B cell (primary cell): ENCODE results near the gene USP37. TPM values are rescaled to one million over a fixed set of nuclear protein-coding genes. Genes with fewer than 3 reads are reported as not detected.

ENCODE experiments used
- ATAC-seq: fragments of 200-7000 bp; cut with Tn5 transposase; one replicate; pipeline ENCODE4 v1.10.0; 2021; ENCODE audit warnings: low read depth, mild to moderate bottlenecking, moderate number of reproducible peaks, moderate library complexity
- CTCF ChIA-PET: fragments of 350-600 bp; sonication (Branson Sonifier 250); formaldehyde crosslinking; loops from one replicate; lab custom pipeline; 2021; ENCODE audit warnings: antibody characterized with exemption, inconsistent platforms; lab: Charles Lee
- POLR2A ChIA-PET: fragments of 350-600 bp; sonication (Branson Sonifier 250); formaldehyde crosslinking; loops from one replicate; lab custom pipeline; 2021; ENCODE audit warnings: antibody characterized with exemption; lab: Charles Lee
- DNase-seq: peaks from one replicate; pipeline ENCODE4 v3.0.0; 2013
- H2AFZ ChIP-seq: 2 replicates; pipeline ENCODE4 v1.6.1; 2012; ENCODE audit warnings: mild to moderate bottlenecking, low read depth, low read length; ENCODE audit not compliant: insufficient read depth, poor library complexity, severe bottlenecking
- H3K27ac ChIP-seq, 2 donors: 1 replicate in 1 of 2; 2 replicates in 1 of 2; pipeline ENCODE4 v1.5.1; 2012 to 2013; ENCODE audit warnings: low read length in 2 of 2, mild to moderate bottlenecking in 2 of 2, moderate library complexity in 1 of 2
- H3K27me3 ChIP-seq, 4 experiments: fragments of 200-600 bp in 1 of 4; sonication (generic) in 1 of 4; replicated peaks in 1 of 4; 1 replicate in 2 of 4; 2 replicates in 2 of 4; pipeline versions ENCODE4 v1.6.1 to v1.7.0; 2013 to 2016; ENCODE audit warnings: low read length in 3 of 4, mild to moderate bottlenecking in 2 of 4, mixed read lengths in 1 of 4, moderate library complexity in 1 of 4; ENCODE audit not compliant: insufficient read depth in 4 of 4, control insufficient read depth in 3 of 4; ENCODE audit errors: control extremely low read depth in 1 of 4
- H3K36me3 ChIP-seq, 2 experiments: replicated peaks in 1 of 2; 1 replicate in 1 of 2; 2 replicates in 1 of 2; pipeline versions ENCODE4 v1.6.1 to v1.7.1; 2013; ENCODE audit warnings: low read length in 1 of 2; ENCODE audit not compliant: insufficient read depth in 2 of 2, control insufficient read depth in 1 of 2; ENCODE audit errors: control extremely low read depth in 1 of 2, extremely low read depth in 1 of 2
- H3K4me1 ChIP-seq, 2 donors: fragments of 200-600 bp in 1 of 2; sonication (generic) in 1 of 2; 1 replicate in 1 of 2; 2 replicates in 1 of 2; pipeline versions ENCODE4 v1.5.1 to v1.6.1; 2013 to 2017; ENCODE audit warnings: low read length in 2 of 2; ENCODE audit not compliant: control insufficient read depth in 2 of 2, insufficient read depth in 2 of 2
- H3K4me2 ChIP-seq: replicated peaks from 2 replicates; pipeline ENCODE3; 2012; ENCODE audit warnings: mild to moderate bottlenecking, low read depth, low read length; ENCODE audit not compliant: poor library complexity, severe bottlenecking
- H3K4me3 ChIP-seq, 5 experiments: fragments of 200-600 bp in 1 of 5; sonication (generic) in 1 of 5; 1 replicate in 3 of 5; 2 replicates in 2 of 5; pipeline versions ENCODE4 v1.5.1 to v1.7.0; 2011 to 2016; ENCODE audit warnings: low read length in 4 of 5, mild to moderate bottlenecking in 4 of 5, low read depth in 2 of 5, control low read depth in 1 of 5, moderate library complexity in 1 of 5; ENCODE audit not compliant: insufficient read depth in 1 of 5; ENCODE audit errors: control extremely low read depth in 1 of 5, extremely low read depth in 1 of 5
- H3K79me2 ChIP-seq: fragments of 200-600 bp; sonication (generic); one replicate; pipeline ENCODE4 v1.6.0; 2016; ENCODE audit warnings: low read length; ENCODE audit not compliant: control insufficient read depth, insufficient read depth
- H3K9ac ChIP-seq: fragments of 200-600 bp; sonication (generic); 2 replicates; pipeline ENCODE4 v1.6.1; 2017; ENCODE audit warnings: mild to moderate bottlenecking, low read length, moderate library complexity
- H3K9me3 ChIP-seq, 3 donors: one replicate each; pipeline versions ENCODE4 v1.6.1 to v1.7.1; 2013; ENCODE audit warnings: low read length in 2 of 3; ENCODE audit not compliant: control insufficient read depth in 2 of 3, insufficient read depth in 1 of 3; ENCODE audit errors: control extremely low read depth in 1 of 3
- H4K20me1 ChIP-seq: 2 replicates; pipeline ENCODE4 v1.6.0; 2012; ENCODE audit warnings: mild to moderate bottlenecking, low read length; ENCODE audit not compliant: insufficient read depth, control insufficient read depth, poor library complexity, severe bottlenecking
- H3K27ac Mint-ChIP-seq: one replicate; pipeline ENCODE4 v1.8.0; 2021; ENCODE audit warnings: mixed read lengths
- H3K27me3 Mint-ChIP-seq: one replicate; pipeline ENCODE4 v1.8.0; 2021; ENCODE audit warnings: mixed read lengths
- H3K4me1 Mint-ChIP-seq: one replicate; pipeline ENCODE4 v1.8.0; 2021; ENCODE audit warnings: mixed read lengths
- H3K4me3 Mint-ChIP-seq: one replicate; pipeline ENCODE4 v1.8.0; 2021; ENCODE audit warnings: mixed read lengths
- H3K9me3 Mint-ChIP-seq: one replicate; pipeline ENCODE4 v1.8.0; 2022; ENCODE audit warnings: mixed read lengths; ENCODE audit not compliant: insufficient read depth
- EZH2 ChIP-seq: IDR thresholded peaks from 2 replicates; pipeline ENCODE4 v1.6.1; 2012; ENCODE audit warnings: borderline replicate concordance, low read depth, mild to moderate bottlenecking, moderate library complexity, low read length; ENCODE audit not compliant: insufficient read depth, poor library complexity, severe bottlenecking
- WGBS: methylation state at CpG from one replicate; pipeline ENCODE4 v1.1.5; 2013; ENCODE audit warnings: missing lambda C conversion rate; ENCODE audit not compliant: insufficient coverage; 5-methylcytosine and 5-hydroxymethylcytosine counted together
- intact Hi-C: fragments of 100-400 bp; cut with micrococcal nuclease; formaldehyde crosslinking; loops from one replicate; pipeline ENCODE4 v1.10.0; 2022
- polyA plus RNA-seq: library from polyadenylated mRNA; depleted of rRNA; stranded (reverse); fragments of >200 nt; gene quantifications from 2 replicates; pipeline ENCODE4 v1.2.3, GENCODE V29; 2012
- total RNA-seq, 2 donors: library from RNA; stranded (reverse); fragments of 120-200 nt in 1 of 2; gene quantifications; 1 replicate in 1 of 2; 2 replicates in 1 of 2; pipeline versions ENCODE4 v1.2.3 to v1.2.4, GENCODE V29; 2013 to 2022
- TF ChIP-seq, protein P1 (sequence below): fragments of 200-600 bp; IDR thresholded peaks from one replicate; pipeline ENCODE4 v1.8.0; 2022; ENCODE audit warnings: antibody characterized with exemption, mild to moderate bottlenecking

Gene USP37
- total and polyA plus RNA-seq, 2 donors (not counting 1 experiment from before 2014, with no cell fraction given): 3.1 to 29.0 TPM

- Histone ChIP-seq H2AFZ (no peak overlapping the region), H3K4me3 (no peak overlapping the region), H3K36me3 (no peaks in the 10 kb centered on the region), H3K27ac (no peak overlapping the region), H3K4me2 (no peak overlapping the region), H3K9ac (no peak overlapping the region), H3K9me3 (no peaks in the 10 kb centered on the region), H3K4me1 (no peaks in the 10 kb centered on the region), H3K79me2 (no peaks in the 10 kb centered on the region), H3K27me3 (peaks cover 0 to 3% (median 0%) of the 10 kb centered on the region in 4 experiments), H4K20me1 (no peaks in the 10 kb centered on the region)
- no peak for ATAC-seq
- ChIA-PET POLR2A (no interaction called here), CTCF (no interaction called here)
- Mint-ChIP-seq H3K4me3 (no peak overlapping the region), H3K4me1 (peaks cover under 1% of the 10 kb centered on the region), H3K27me3 (peaks cover 12% of the 10 kb centered on the region), H3K27ac (no peak overlapping the region), H3K9me3 (no peaks in the 10 kb centered on the region)
- intact Hi-C loops: no loop called here
- no peak for DNase-seq
- 94% methylated on average over 2 of the region's 2 CpGs for WGBS
- TF ChIP-seq, protein P1, sequence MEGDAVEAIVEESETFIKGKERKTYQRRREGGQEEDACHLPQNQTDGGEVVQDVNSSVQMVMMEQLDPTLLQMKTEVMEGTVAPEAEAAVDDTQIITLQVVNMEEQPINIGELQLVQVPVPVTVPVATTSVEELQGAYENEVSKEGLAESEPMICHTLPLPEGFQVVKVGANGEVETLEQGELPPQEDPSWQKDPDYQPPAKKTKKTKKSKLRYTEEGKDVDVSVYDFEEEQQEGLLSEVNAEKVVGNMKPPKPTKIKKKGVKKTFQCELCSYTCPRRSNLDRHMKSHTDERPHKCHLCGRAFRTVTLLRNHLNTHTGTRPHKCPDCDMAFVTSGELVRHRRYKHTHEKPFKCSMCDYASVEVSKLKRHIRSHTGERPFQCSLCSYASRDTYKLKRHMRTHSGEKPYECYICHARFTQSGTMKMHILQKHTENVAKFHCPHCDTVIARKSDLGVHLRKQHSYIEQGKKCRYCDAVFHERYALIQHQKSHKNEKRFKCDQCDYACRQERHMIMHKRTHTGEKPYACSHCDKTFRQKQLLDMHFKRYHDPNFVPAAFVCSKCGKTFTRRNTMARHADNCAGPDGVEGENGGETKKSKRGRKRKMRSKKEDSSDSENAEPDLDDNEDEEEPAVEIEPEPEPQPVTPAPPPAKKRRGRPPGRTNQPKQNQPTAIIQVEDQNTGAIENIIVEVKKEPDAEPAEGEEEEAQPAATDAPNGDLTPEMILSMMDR: no peak
- TF ChIP-seq EZH2: no peak
Measured at GRCh38 chr2:218605432-218605831, 37.3 kb upstream of the USP37 start.

GRCh38 chr2:218585541-218585940 is 17.4 kb upstream of the USP37 start:
- no peak overlapping the region for H3K9ac ChIP-seq
- H3K4me3 ChIP-seq: no peak overlapping the region
- peaks cover 20% of the 10 kb centered on the region for H3K79me2 ChIP-seq
- H3K27ac Mint-ChIP-seq: no peak overlapping the region
- H4K20me1 ChIP-seq: no peaks in the 10 kb centered on the region
- H2AFZ ChIP-seq: no peak overlapping the region
- ChIA-PET CTCF (no interaction called here), POLR2A (no interaction called here)
- H3K27me3 Mint-ChIP-seq: no peaks in the 10 kb centered on the region
- no peak overlapping the region for H3K4me2 ChIP-seq
- DNase-seq (no peak), ATAC-seq (no peak)
- H3K36me3 ChIP-seq: peaks cover 19 to 78% of the 10 kb centered on the region in 2 experiments
- no peaks in the 10 kb centered on the region for H3K9me3 ChIP-seq
- no peak overlapping the region for H3K27ac ChIP-seq
- WGBS: no CpG with 5 or more reads among the region's 1 CpG
- TF ChIP-seq, protein P1: no peak
- TF ChIP-seq EZH2: no peak
- H3K4me1 ChIP-seq: no peaks in the 10 kb centered on the region
- intact Hi-C loops: no loop called here
- H3K27me3 ChIP-seq: no peaks in the 10 kb centered on the region
- no peak overlapping the region for H3K4me3 Mint-ChIP-seq
- peaks cover 3% of the 10 kb centered on the region for H3K4me1 Mint-ChIP-seq
- H3K9me3 Mint-ChIP-seq: no peaks in the 10 kb centered on the region
